ENCODE data around the gene CDPF1. TPM values are rescaled to one million over a fixed set of nuclear protein-coding genes. Genes with fewer than 3 reads are reported as not detected.

Gene CDPF1
- 21.5 and 26.2 TPM in 2 replicates for total RNA-seq (2014; rRNA removed; shearing (Covaris generic); ENCODE audit: low replicate concordance)

- Histone ChIP-seq H3K36me3 (no peaks in the 10 kb centered on the region), H3K9me3 (no peaks in the 10 kb centered on the region), H3K4me3 (peak within 1 kb of the TSS; percentile 91), H3K27me3 (no peaks in the 10 kb centered on the region)
- DNase-seq = peak; percentile 91
Measured at GRCh38 chr22:46250035-46250782, at the start of gene CDPF1. Gene CDPF1, minus strand, starts transcription at chr22:46250293. Its CDS starts 2,009 bp downstream, at chr22:46248284.

- H3K27me3 ChIP-seq = no peaks in the 10 kb centered on the region
- no peak overlapping the region for H3K4me3 ChIP-seq
- peaks cover 49% of the 10 kb centered on the region for H3K36me3 ChIP-seq
- no peak for DNase-seq
- H3K9me3 ChIP-seq = no peaks in the 10 kb centered on the region
Measured at GRCh38 chr22:46299101-46299500, 49.0 kb upstream of the CDPF1 start.

- Histone ChIP-seq H3K4me3 (peak overlapping the region; percentile 73), H3K27me3 (no peaks in the 10 kb centered on the region)
- peak; percentile 75 for DNase-seq
Measured at GRCh38 chr22:46297151-46297812, 47.2 kb upstream of the CDPF1 start.

GRCh38 chr22:46296257-46297150 lies 46.4 kb upstream of the CDPF1 start, which contains the start of gene GTSE1:
Gene GTSE1, plus strand, starts transcription at chr22:46296870. Its CDS starts 531 bp downstream, at chr22:46297401.
- H3K4me3 ChIP-seq = peak within 1 kb of the TSS; percentile 73
- peaks cover 35% of the 10 kb centered on the region for H3K36me3 ChIP-seq
- no peaks in the 10 kb centered on the region for H3K9me3 ChIP-seq
- DNase-seq = peak; percentile 97
- no peaks in the 10 kb centered on the region for H3K27me3 ChIP-seq

More at GRCh38 chr22:46297151-46297812, 47.2 kb upstream of the CDPF1 start:
- Histone ChIP-seq H3K9me3 (no peaks in the 10 kb centered on the region), H3K36me3 (peaks cover 40% of the 10 kb centered on the region)

GRCh38 chr22:46295277-46295971 lies 45.3 kb upstream of the CDPF1 start:
- peak overlapping the region; percentile 73 for H3K4me3 ChIP-seq

GRCh38 chr22:46294784-46295183 lies 44.7 kb upstream of the CDPF1 start:
- Histone ChIP-seq H3K9me3 (no peaks in the 10 kb centered on the region), H3K27me3 (no peaks in the 10 kb centered on the region), H3K36me3 (peaks cover 20% of the 10 kb centered on the region), H3K4me3 (no peak overlapping the region)
- no peak for DNase-seq

More at GRCh38 chr22:46295277-46295971, 45.3 kb upstream of the CDPF1 start:
- peaks cover 26% of the 10 kb centered on the region for H3K36me3 ChIP-seq
- no peaks in the 10 kb centered on the region for H3K9me3 ChIP-seq
- H3K27me3 ChIP-seq = no peaks in the 10 kb centered on the region
- peak; percentile 19 for DNase-seq

- Histone ChIP-seq H3K4me3 (no peak overlapping the region), H3K27me3 (no peaks in the 10 kb centered on the region), H3K9me3 (no peaks in the 10 kb centered on the region), H3K36me3 (peaks cover 12% of the 10 kb centered on the region)
- DNase-seq = no peak
Measured at GRCh38 chr22:46293577-46294260, 43.6 kb upstream of the CDPF1 start.

- Histone ChIP-seq H3K36me3 (peaks cover 8% of the 10 kb centered on the region; the same call in 1 of the 2 replicates), H3K9me3 (no peaks in the 10 kb centered on the region), H3K27me3 (no peaks in the 10 kb centered on the region), H3K4me3 (no peak overlapping the region)
- DNase-seq = no peak
Measured at GRCh38 chr22:46292732-46293131, 42.6 kb upstream of the CDPF1 start.

GRCh38 chr22:46292173-46292572 lies 42.1 kb upstream of the CDPF1 start:
- Histone ChIP-seq H3K9me3 (no peaks in the 10 kb centered on the region), H3K4me3 (no peak overlapping the region), H3K27me3 (no peaks in the 10 kb centered on the region), H3K36me3 (peaks cover 2% of the 10 kb centered on the region; the same call in 1 of the 2 replicates)
- DNase-seq = no peak

- Histone ChIP-seq H3K27me3 (no peaks in the 10 kb centered on the region), H3K36me3 (peaks cover 2% of the 10 kb centered on the region; the same call in 1 of the 2 replicates), H3K4me3 (no peak overlapping the region), H3K9me3 (no peaks in the 10 kb centered on the region)
- DNase-seq = no peak
Measured at GRCh38 chr22:46290843-46291785, 41.0 kb upstream of the CDPF1 start.

- no peak overlapping the region for H3K4me3 ChIP-seq
- no peaks in the 10 kb centered on the region for H3K9me3 ChIP-seq
- H3K36me3 ChIP-seq = peaks cover 5% of the 10 kb centered on the region
- H3K27me3 ChIP-seq = no peaks in the 10 kb centered on the region
- no peak for DNase-seq
Measured at GRCh38 chr22:46290121-46290842, 40.2 kb upstream of the CDPF1 start.

GRCh38 chr22:46289244-46289891 lies 39.3 kb upstream of the CDPF1 start:
- Histone ChIP-seq H3K9me3 (no peaks in the 10 kb centered on the region), H3K36me3 (peaks cover 10% of the 10 kb centered on the region)

GRCh38 chr22:46288846-46289243 lies 38.8 kb upstream of the CDPF1 start:
- Histone ChIP-seq H3K36me3 (peaks cover 14% of the 10 kb centered on the region), H3K27me3 (no peaks in the 10 kb centered on the region), H3K9me3 (no peaks in the 10 kb centered on the region), H3K4me3 (no peak overlapping the region)
- no peak for DNase-seq

More at GRCh38 chr22:46289244-46289891, 39.3 kb upstream of the CDPF1 start:
- Histone ChIP-seq H3K4me3 (no peak overlapping the region), H3K27me3 (no peaks in the 10 kb centered on the region)
- no peak for DNase-seq
